Keratinocyte (primary cell): Measurements from ENCODE around the gene CDKN1C. TPM values are rescaled to one million over a fixed set of nuclear protein-coding genes. Genes with fewer than 3 reads are reported as not detected.

ENCODE experiments used
- DNase-seq: peaks from one replicate; pipeline ENCODE4 v3.0.0-alpha.2; 2011; ENCODE audit warnings: low read depth, missing footprints, low spot score
- FAIRE-seq: peaks from 2 replicates; lab custom pipeline; 2011; peaks lifted over from hg19 to GRCh38; lab: Jason Lieb, UNC
- H2AFZ ChIP-seq: 2 replicates; pipeline ENCODE4 v1.6.0; 2012; ENCODE audit warnings: low read length, control low read depth, inconsistent platforms; ENCODE audit not compliant: control insufficient read depth
- H3K27ac ChIP-seq: 2 replicates; pipeline ENCODE4 v1.5.1; 2011; ENCODE audit warnings: low read length; ENCODE audit not compliant: control insufficient read depth, insufficient read depth
- H3K27me3 ChIP-seq: 3 replicates; pipeline ENCODE4 v1.6.0; 2011; ENCODE audit warnings: low read length; ENCODE audit not compliant: control insufficient read depth, insufficient read depth; ENCODE audit errors: extremely low read depth
- H3K36me3 ChIP-seq, 2 experiments: 2 replicates in 1 of 2; 3 replicates in 1 of 2; pipeline ENCODE4 v1.5.1; 2011; ENCODE audit warnings: low read length in 2 of 2, mild to moderate bottlenecking in 1 of 2; ENCODE audit not compliant: control insufficient read depth in 2 of 2, insufficient read depth in 2 of 2; ENCODE audit errors: extremely low read depth in 1 of 2
- H3K4me1 ChIP-seq: 3 replicates; pipeline ENCODE4 v1.5.1; 2011; ENCODE audit warnings: low read length; ENCODE audit not compliant: control insufficient read depth, insufficient read depth; ENCODE audit errors: extremely low read depth
- H3K4me2 ChIP-seq: 3 replicates; pipeline ENCODE4 v1.6.0; 2011; ENCODE audit warnings: low read depth, low read length; ENCODE audit not compliant: control insufficient read depth, insufficient read depth; ENCODE audit errors: extremely low read depth
- H3K4me3 ChIP-seq, 3 experiments: fragments of 200-600 bp in 1 of 3; sonication (generic) in 1 of 3; 2 replicates in 2 of 3; 3 replicates in 1 of 3; pipeline ENCODE4 v1.5.1; 2011 to 2016; ENCODE audit warnings: low read length in 3 of 3, mild to moderate bottlenecking in 3 of 3, control low read depth in 2 of 3, inconsistent platforms in 1 of 3, low read depth in 1 of 3, mixed read lengths in 1 of 3, mixed run types in 1 of 3, moderate library complexity in 1 of 3; ENCODE audit not compliant: control insufficient read depth in 2 of 3, insufficient read depth in 2 of 3; ENCODE audit errors: extremely low read depth in 1 of 3
- H3K79me2 ChIP-seq: 2 replicates; pipeline ENCODE4 v1.6.0; 2012; ENCODE audit warnings: low read length; ENCODE audit not compliant: control insufficient read depth, insufficient read depth
- H3K9ac ChIP-seq: 3 replicates; pipeline ENCODE4 v1.6.0; 2011; ENCODE audit warnings: low read length; ENCODE audit not compliant: control insufficient read depth, insufficient read depth; ENCODE audit errors: extremely low read depth
- H3K9me1 ChIP-seq: 3 replicates; pipeline ENCODE4 v1.6.0; 2011; ENCODE audit warnings: low read length; ENCODE audit not compliant: control insufficient read depth, insufficient read depth; ENCODE audit errors: extremely low read depth
- H3K9me3 ChIP-seq: 2 replicates; pipeline ENCODE4 v1.5.1; 2012; ENCODE audit warnings: low read depth, low read length; ENCODE audit not compliant: control insufficient read depth
- H4K20me1 ChIP-seq: 3 replicates; pipeline ENCODE4 v1.6.0; 2011; ENCODE audit warnings: low read length; ENCODE audit not compliant: control insufficient read depth, insufficient read depth; ENCODE audit errors: extremely low read depth
- EZH2 ChIP-seq: IDR thresholded peaks from one replicate; pipeline ENCODE4 v1.6.1; 2012; ENCODE audit warnings: inconsistent platforms, mild to moderate bottlenecking, low read length, moderate library complexity
- dilution Hi-C: fragments of 300-500 bp; cut with MboI; formaldehyde crosslinking; loops from one replicate; pipeline ENCODE4 v1.7.0; 2020; ENCODE audit warnings: low sequenced_read_pairs; ENCODE audit not compliant: extremely low pct_ligation_motif_present
- polyA plus RNA-seq, 5 experiments: library from polyadenylated mRNA; depleted of rRNA in 3 of 5; stranded (reverse) in 3 of 5; stranded (forward) in 1 of 5; unstranded in 1 of 5; fragments of >200 nt; gene quantifications; 1 replicate in 1 of 5; 2 replicates in 3 of 5; 3 replicates in 1 of 5; pipeline versions ENCODE4 v1.2.1 to v1.2.3, GENCODE V29; 2011 to 2012; ENCODE audit warnings: missing spikeins in 2 of 5, low read depth in 1 of 5, low replicate concordance in 1 of 5
- TF ChIP-seq, protein P1 (sequence below), 3 experiments: IDR thresholded peaks in 1 of 3; conservative IDR thresholded peaks in 1 of 3; optimal IDR thresholded peaks in 1 of 3; 2 replicates in 2 of 3; 3 replicates in 1 of 3; pipeline versions ENCODE3 to v1.5.1; 2011; ENCODE audit warnings: low read length in 3 of 3, mild to moderate bottlenecking in 3 of 3, moderate library complexity in 2 of 3, control low read depth in 1 of 3, inconsistent platforms in 1 of 3; ENCODE audit not compliant: insufficient read depth in 2 of 3; ENCODE audit errors: extremely low read depth in 1 of 3

CDKN1C gene
- polyA plus RNA-seq, 1 donor (not counting 4 experiments of a cell fraction or from before 2014, with no cell fraction given) = 0.37 TPM

DNA sequence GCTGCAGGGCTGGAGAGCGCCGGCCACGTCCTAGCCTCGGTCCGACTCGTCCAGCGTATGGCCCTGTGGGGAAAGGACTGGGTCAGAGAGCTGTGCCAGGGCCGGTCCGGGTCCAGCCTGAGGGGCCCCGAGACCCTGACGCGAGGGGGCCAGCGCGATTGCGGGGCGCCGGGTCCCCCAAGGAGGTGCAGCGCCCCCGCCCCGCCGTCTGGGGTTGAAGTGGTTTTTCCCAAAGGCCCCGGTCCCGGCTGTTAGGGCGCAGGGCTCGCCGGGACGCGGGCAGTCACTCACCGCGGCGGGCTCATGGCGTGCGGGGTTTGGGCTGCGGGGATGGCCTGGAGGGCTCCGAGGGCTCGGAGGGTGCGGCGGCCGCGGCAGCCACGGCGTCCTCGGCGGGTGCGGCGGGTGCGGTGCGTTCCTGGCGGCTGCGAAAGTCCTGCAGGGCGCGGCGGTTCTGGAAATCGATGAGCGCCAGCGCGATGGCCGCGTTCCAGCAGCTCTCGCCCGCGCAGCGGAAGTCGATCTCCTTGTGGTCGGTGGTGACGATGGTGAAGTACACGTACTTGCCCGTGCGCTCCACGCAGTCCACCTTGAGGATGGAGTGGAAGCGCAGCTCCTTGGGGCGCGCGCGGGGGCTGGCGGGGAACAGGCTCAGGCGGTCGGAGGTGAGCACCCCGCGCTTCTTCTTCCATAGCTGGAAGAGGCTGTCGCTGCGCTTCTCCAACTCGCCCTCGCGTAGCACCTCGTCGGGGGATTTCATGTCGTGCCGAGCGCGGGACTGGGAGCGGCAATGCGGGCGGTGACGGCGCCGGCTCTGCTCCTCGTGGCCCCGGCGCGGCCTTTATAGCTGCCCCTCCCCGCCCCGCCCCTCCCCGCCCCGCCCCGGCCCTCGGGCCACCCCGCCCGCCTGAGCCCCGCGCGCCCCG lies 43.3 kb upstream of the CDKN1C start, which contains the start of gene PHLDA2:
Gene PHLDA2, minus strand, starts transcription at position 816 of the 926 bp plus-strand sequence. Its CDS starts 56 bp downstream, at position 760.
- H3K4me2 ChIP-seq = peak within 1 kb of the TSS; percentile 94
- peak within 1 kb of the TSS; percentile 91 for H3K9ac ChIP-seq
- peak within 1 kb of the TSS; percentile 88 for H3K27ac ChIP-seq
- no peaks in the 10 kb centered on the region for H3K9me3 ChIP-seq
- H3K4me3 ChIP-seq = peak within 1 kb of the TSS; percentile 82 to 97 (median 90)
- H3K9me1 ChIP-seq = peaks cover 3% of the 10 kb centered on the region
- H3K79me2 ChIP-seq = peaks cover 26% of the 10 kb centered on the region
- peaks cover 2 to 7% of the 10 kb centered on the region in 2 experiments for H3K36me3 ChIP-seq
- peaks cover 12% of the 10 kb centered on the region for H4K20me1 ChIP-seq
- H3K27me3 ChIP-seq = no peaks in the 10 kb centered on the region
- FAIRE-seq (no peak), DNase-seq (peak; percentile 84)
- dilution Hi-C loops = no loop called here
- H3K4me1 ChIP-seq = peaks cover 44% of the 10 kb centered on the region
- no peak for TF ChIP-seq EZH2
- TF ChIP-seq, protein P1, sequence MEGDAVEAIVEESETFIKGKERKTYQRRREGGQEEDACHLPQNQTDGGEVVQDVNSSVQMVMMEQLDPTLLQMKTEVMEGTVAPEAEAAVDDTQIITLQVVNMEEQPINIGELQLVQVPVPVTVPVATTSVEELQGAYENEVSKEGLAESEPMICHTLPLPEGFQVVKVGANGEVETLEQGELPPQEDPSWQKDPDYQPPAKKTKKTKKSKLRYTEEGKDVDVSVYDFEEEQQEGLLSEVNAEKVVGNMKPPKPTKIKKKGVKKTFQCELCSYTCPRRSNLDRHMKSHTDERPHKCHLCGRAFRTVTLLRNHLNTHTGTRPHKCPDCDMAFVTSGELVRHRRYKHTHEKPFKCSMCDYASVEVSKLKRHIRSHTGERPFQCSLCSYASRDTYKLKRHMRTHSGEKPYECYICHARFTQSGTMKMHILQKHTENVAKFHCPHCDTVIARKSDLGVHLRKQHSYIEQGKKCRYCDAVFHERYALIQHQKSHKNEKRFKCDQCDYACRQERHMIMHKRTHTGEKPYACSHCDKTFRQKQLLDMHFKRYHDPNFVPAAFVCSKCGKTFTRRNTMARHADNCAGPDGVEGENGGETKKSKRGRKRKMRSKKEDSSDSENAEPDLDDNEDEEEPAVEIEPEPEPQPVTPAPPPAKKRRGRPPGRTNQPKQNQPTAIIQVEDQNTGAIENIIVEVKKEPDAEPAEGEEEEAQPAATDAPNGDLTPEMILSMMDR (optimal IDR thresholded peaks at IDR 0.05 in 1 of 3, IDR thresholded peaks at IDR 0.05 in 1 of 3, conservative IDR thresholded peaks at IDR 0.05 in 1 of 3; ENCODE audit: extremely low read depth in 1 of 3, insufficient read depth in 2 of 3, low read length in 3 of 3) = no peak
- peak within 1 kb of the TSS; percentile 68 for H2AFZ ChIP-seq

DNA sequence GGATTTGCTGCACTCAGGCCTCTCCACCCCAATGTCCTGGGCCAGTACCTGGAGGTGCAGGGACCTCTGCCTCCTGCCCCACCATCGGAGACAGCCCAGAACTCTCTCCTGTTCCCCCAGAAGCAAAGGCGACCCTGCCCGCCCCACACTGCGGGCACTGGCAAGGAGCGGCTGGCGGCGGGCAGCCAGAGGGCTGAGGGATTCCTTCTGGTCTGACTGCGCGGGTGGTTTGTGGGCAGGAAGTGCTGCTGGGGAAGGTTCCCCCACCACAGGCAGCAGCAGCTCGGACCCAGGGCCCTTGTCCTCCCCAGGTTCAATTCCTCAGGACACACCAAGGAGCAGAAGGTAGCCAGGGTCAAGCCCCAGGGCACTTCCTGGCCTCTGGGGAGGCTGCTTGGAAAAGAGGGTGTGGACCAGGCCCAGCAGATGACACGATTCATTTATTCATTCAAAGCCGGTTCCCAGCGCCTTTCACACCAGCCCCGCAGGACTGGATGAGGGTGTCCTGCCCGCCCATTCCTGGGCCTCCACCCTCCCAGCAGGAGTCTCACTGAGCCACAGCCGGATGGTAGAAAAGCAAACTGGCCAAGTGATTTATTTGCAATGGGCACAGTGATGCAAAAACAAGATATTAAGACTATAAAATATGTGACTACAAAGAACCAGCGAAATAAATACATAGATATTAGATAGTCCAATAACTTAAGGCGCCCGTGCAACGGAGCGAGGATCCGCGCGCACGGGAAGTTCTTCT lies 42.5 kb upstream of the CDKN1C start:
- H3K9me1 ChIP-seq = peaks cover 3% of the 10 kb centered on the region
- no peaks in the 10 kb centered on the region for H3K27me3 ChIP-seq
- H3K4me2 ChIP-seq = peak overlapping the region; percentile 94
- H4K20me1 ChIP-seq = peaks cover 12% of the 10 kb centered on the region
- no peak overlapping the region for H2AFZ ChIP-seq
- dilution Hi-C loops = no loop called here
- H3K4me1 ChIP-seq = peaks cover 36% of the 10 kb centered on the region
- TF ChIP-seq, protein P1 (optimal IDR thresholded peaks at IDR 0.05 in 1 of 3, IDR thresholded peaks at IDR 0.05 in 1 of 3, conservative IDR thresholded peaks at IDR 0.05 in 1 of 3; ENCODE audit: extremely low read depth in 1 of 3, insufficient read depth in 2 of 3, low read length in 3 of 3) = no peak
- TF ChIP-seq EZH2 = no peak
- peak overlapping the region; percentile 91 for H3K9ac ChIP-seq
- H3K27ac ChIP-seq = peak overlapping the region; percentile 82
- H3K36me3 ChIP-seq = peaks cover 2 to 7% of the 10 kb centered on the region in 2 experiments
- peaks cover 26% of the 10 kb centered on the region for H3K79me2 ChIP-seq
- peak overlapping the region; percentile 82 to 97 (median 90) for H3K4me3 ChIP-seq
- no peaks in the 10 kb centered on the region for H3K9me3 ChIP-seq
- DNase-seq (no peak), FAIRE-seq (no peak)
